Activated T-helper 17 cell treated with anti-CD3 and anti-CD28 coated beads, Interleukin-2, amount 50 U/mL, for 72 hours (primary cell): ENCODE results near the gene SAMD14. TPM values are rescaled to one million over a fixed set of nuclear protein-coding genes. Genes with fewer than 3 reads are reported as not detected.
A peak's percentile ranks its signal among the peaks of the same experiment; 100 is the strongest.

Experiments used
- ATAC-seq: fragments of 150-1000 bp; cut with Tn5 transposase; replicated peaks from 2 replicates; pipeline ENCODE4 v1.10.0; 2021; ENCODE audit warnings: mild to moderate bottlenecking, moderate library complexity
- H3K27ac Mint-ChIP-seq: one replicate; pipeline ENCODE4 v1.8.0; 2022; ENCODE audit warnings: mixed read lengths
- H3K27me3 Mint-ChIP-seq: one replicate; pipeline ENCODE4 v1.8.0; 2022; ENCODE audit warnings: mixed read lengths
- H3K36me3 Mint-ChIP-seq: one replicate; pipeline ENCODE4 v1.8.0; 2022; ENCODE audit warnings: low read depth, mild to moderate bottlenecking, mixed read lengths
- H3K4me1 Mint-ChIP-seq: one replicate; pipeline ENCODE4 v1.8.0; 2022; ENCODE audit warnings: mixed read lengths
- H3K4me3 Mint-ChIP-seq: one replicate; pipeline ENCODE4 v1.8.0; 2022; ENCODE audit warnings: mild to moderate bottlenecking, mixed read lengths
- H3K9me3 Mint-ChIP-seq: one replicate; pipeline ENCODE4 v1.8.0; 2022; ENCODE audit warnings: mixed read lengths
- total RNA-seq, 2 donors: library from RNA; stranded (reverse); gene quantifications; one replicate each; pipeline ENCODE4 v1.2.3, GENCODE V29; 2022

The SAMD14 gene
- total RNA-seq, 2 donors from 2014 or later = 0.84 to 6.9 TPM

GRCh38 chr17:50087246-50087911, 42.6 kb downstream of the SAMD14 start:
- peak; percentile 92 for ATAC-seq
- Mint-ChIP-seq H3K4me3 (no peak overlapping the region), H3K27me3 (no peaks in the 10 kb centered on the region), H3K27ac (no peak overlapping the region), H3K9me3 (no peaks in the 10 kb centered on the region), H3K4me1 (no peaks in the 10 kb centered on the region), H3K36me3 (no peaks in the 10 kb centered on the region)

GRCh38 chr17:50081757-50082156, 48.2 kb downstream of the SAMD14 start:
- ATAC-seq = no peak
- no peaks in the 10 kb centered on the region for H3K27me3 Mint-ChIP-seq
- H3K36me3 Mint-ChIP-seq = no peaks in the 10 kb centered on the region
- H3K4me3 Mint-ChIP-seq = no peak overlapping the region
- no peaks in the 10 kb centered on the region for H3K9me3 Mint-ChIP-seq
- no peak overlapping the region for H3K27ac Mint-ChIP-seq
- no peaks in the 10 kb centered on the region for H3K4me1 Mint-ChIP-seq

GRCh38 chr17:50080827-50081226, 49.1 kb downstream of the SAMD14 start:
- no peaks in the 10 kb centered on the region for H3K9me3 Mint-ChIP-seq
- no peaks in the 10 kb centered on the region for H3K36me3 Mint-ChIP-seq
- H3K27me3 Mint-ChIP-seq = no peaks in the 10 kb centered on the region
- no peak for ATAC-seq
- H3K27ac Mint-ChIP-seq = no peak overlapping the region
- H3K4me1 Mint-ChIP-seq = no peaks in the 10 kb centered on the region
- H3K4me3 Mint-ChIP-seq = no peak overlapping the region

- Mint-ChIP-seq H3K9me3 (no peaks in the 10 kb centered on the region), H3K27me3 (no peaks in the 10 kb centered on the region), H3K27ac (no peak overlapping the region), H3K36me3 (no peaks in the 10 kb centered on the region), H3K4me3 (no peak overlapping the region), H3K4me1 (no peaks in the 10 kb centered on the region)
- ATAC-seq = no peak
Measured at GRCh38 chr17:50080096-50080480, 49.9 kb downstream of the SAMD14 start.

- peak; percentile 60 for ATAC-seq
- Mint-ChIP-seq H3K4me1 (no peaks in the 10 kb centered on the region), H3K9me3 (no peaks in the 10 kb centered on the region), H3K36me3 (no peaks in the 10 kb centered on the region), H3K27me3 (no peaks in the 10 kb centered on the region), H3K27ac (no peak overlapping the region), H3K4me3 (no peak overlapping the region)
Measured at GRCh38 chr17:50079334-50080095, 50.4 kb downstream of the SAMD14 start.

GRCh38 chr17:50078430-50078829, 51.5 kb downstream of the SAMD14 start:
- Mint-ChIP-seq H3K27ac (peak overlapping the region; percentile 21), H3K4me1 (no peaks in the 10 kb centered on the region), H3K36me3 (no peaks in the 10 kb centered on the region), H3K27me3 (no peaks in the 10 kb centered on the region), H3K9me3 (no peaks in the 10 kb centered on the region), H3K4me3 (no peak overlapping the region)
- ATAC-seq = no peak

- Mint-ChIP-seq H3K9me3 (no peaks in the 10 kb centered on the region), H3K36me3 (no peaks in the 10 kb centered on the region), H3K4me3 (no peak overlapping the region), H3K27me3 (no peaks in the 10 kb centered on the region), H3K27ac (no peak overlapping the region), H3K4me1 (no peaks in the 10 kb centered on the region)
- ATAC-seq = no peak
Measured at GRCh38 chr17:50076591-50077235, 53.2 kb downstream of the SAMD14 start.

- Mint-ChIP-seq H3K27me3 (no peaks in the 10 kb centered on the region), H3K4me1 (no peaks in the 10 kb centered on the region), H3K36me3 (no peaks in the 10 kb centered on the region), H3K9me3 (no peaks in the 10 kb centered on the region), H3K27ac (no peak overlapping the region), H3K4me3 (no peak overlapping the region)
- ATAC-seq = no peak
Measured at GRCh38 chr17:50076221-50076590, 53.8 kb downstream of the SAMD14 start.

- H3K4me3 Mint-ChIP-seq = no peak overlapping the region
- no peak for ATAC-seq
- no peaks in the 10 kb centered on the region for H3K4me1 Mint-ChIP-seq
- H3K27ac Mint-ChIP-seq = no peak overlapping the region
- H3K9me3 Mint-ChIP-seq = no peaks in the 10 kb centered on the region
- no peaks in the 10 kb centered on the region for H3K27me3 Mint-ChIP-seq
- H3K36me3 Mint-ChIP-seq = no peaks in the 10 kb centered on the region
Measured at GRCh38 chr17:50075446-50076032, 54.4 kb downstream of the SAMD14 start.

- Mint-ChIP-seq H3K4me3 (no peak overlapping the region), H3K4me1 (no peaks in the 10 kb centered on the region), H3K9me3 (no peaks in the 10 kb centered on the region), H3K27ac (no peak overlapping the region), H3K27me3 (no peaks in the 10 kb centered on the region), H3K36me3 (no peaks in the 10 kb centered on the region)
- no peak for ATAC-seq
Measured at GRCh38 chr17:50074227-50074626, 55.7 kb downstream of the SAMD14 start.

- no peaks in the 10 kb centered on the region for H3K27me3 Mint-ChIP-seq
- H3K27ac Mint-ChIP-seq = no peak overlapping the region
- ATAC-seq = no peak
- no peaks in the 10 kb centered on the region for H3K4me1 Mint-ChIP-seq
- H3K9me3 Mint-ChIP-seq = no peaks in the 10 kb centered on the region
- no peak overlapping the region for H3K4me3 Mint-ChIP-seq
- no peaks in the 10 kb centered on the region for H3K36me3 Mint-ChIP-seq
Measured at GRCh38 chr17:50072925-50073324, 57.0 kb downstream of the SAMD14 start.

- no peaks in the 10 kb centered on the region for H3K27me3 Mint-ChIP-seq
- no peak for ATAC-seq
- no peaks in the 10 kb centered on the region for H3K36me3 Mint-ChIP-seq
- no peaks in the 10 kb centered on the region for H3K9me3 Mint-ChIP-seq
- no peak overlapping the region for H3K4me3 Mint-ChIP-seq
- no peak overlapping the region for H3K27ac Mint-ChIP-seq
- no peaks in the 10 kb centered on the region for H3K4me1 Mint-ChIP-seq
Measured at GRCh38 chr17:50072130-50072529, 57.8 kb downstream of the SAMD14 start.

- no peaks in the 10 kb centered on the region for H3K27me3 Mint-ChIP-seq
- no peak overlapping the region for H3K4me3 Mint-ChIP-seq
- no peak for ATAC-seq
- H3K27ac Mint-ChIP-seq = no peak overlapping the region
- no peaks in the 10 kb centered on the region for H3K4me1 Mint-ChIP-seq
- no peaks in the 10 kb centered on the region for H3K36me3 Mint-ChIP-seq
- no peaks in the 10 kb centered on the region for H3K9me3 Mint-ChIP-seq
Measured at GRCh38 chr17:50071692-50072091, 58.3 kb downstream of the SAMD14 start.

- ATAC-seq = no peak
- Mint-ChIP-seq H3K9me3 (no peaks in the 10 kb centered on the region), H3K4me3 (no peak overlapping the region), H3K4me1 (no peaks in the 10 kb centered on the region), H3K27ac (no peak overlapping the region), H3K36me3 (no peaks in the 10 kb centered on the region), H3K27me3 (no peaks in the 10 kb centered on the region)
Measured at GRCh38 chr17:50070908-50071680, 58.9 kb downstream of the SAMD14 start.
